HPDE6-E6E7 (cell line): ENCODE data around the gene MS4A14.
"Not testable (repeated sequence)": the region's sequence is repeated elsewhere in the genome, so short reads cannot be mapped to it uniquely, and the experiment has no call there.

Source experiments
- DNase-seq: peaks from one replicate; pipeline ENCODE4 v3.0.0; 2011; ENCODE audit warnings: missing footprints; ENCODE audit errors: extremely low spot score

The MS4A14 gene

GRCh38 chr11:60390419-60390818 is 5.8 kb upstream of the MS4A14 start:
- DNase-seq: no peak

GRCh38 chr11:60392361-60392760 is 3.9 kb upstream of the MS4A14 start:
- DNase-seq: no peak

DNA sequence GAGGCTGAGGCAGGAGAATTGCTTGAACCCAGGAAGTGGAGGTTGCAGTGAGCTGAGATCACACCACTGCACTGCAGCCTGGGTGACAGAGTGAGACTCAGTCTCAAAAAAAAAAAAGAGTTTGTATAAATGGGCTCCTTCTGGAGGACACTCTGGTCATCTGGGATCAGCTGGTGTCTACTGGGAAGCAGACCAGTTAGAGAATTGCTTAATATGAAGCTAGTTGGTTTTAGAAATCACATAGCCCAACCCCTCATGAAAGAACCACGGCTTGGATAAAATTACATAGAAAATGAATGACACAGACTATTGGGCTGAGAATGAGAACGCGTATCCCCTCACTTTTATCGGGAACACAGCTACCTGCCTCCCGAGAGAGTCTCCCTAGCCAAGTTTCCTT is 3.2 kb upstream of the MS4A14 start:
- DNase-seq: no peak

GRCh38 chr11:60394666-60395380 is 1.4 kb upstream of the MS4A14 start:
- no peak for DNase-seq

DNA sequence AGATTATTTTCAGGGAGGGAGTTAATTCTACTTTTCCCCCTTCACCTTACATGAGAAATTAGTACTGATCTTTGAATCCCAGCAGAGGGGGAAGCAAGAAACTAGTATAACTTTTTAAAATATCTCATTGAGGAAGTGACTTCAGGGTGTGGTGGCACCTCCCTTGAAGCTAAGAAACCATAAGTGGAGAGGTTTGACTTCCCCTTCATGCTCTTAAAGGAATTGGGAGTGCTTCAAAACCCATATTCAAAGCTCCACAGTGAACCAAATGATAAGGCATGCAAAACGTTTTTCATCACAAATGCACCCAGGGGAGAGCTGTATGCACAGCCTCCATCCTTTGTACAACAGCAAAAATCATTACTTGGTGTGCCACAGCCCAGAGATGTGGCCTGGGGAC is 540 bp downstream of the MS4A14 start:
- no peak for DNase-seq

- DNase-seq: no peak
Measured at GRCh38 chr11:60420015-60420414, 23.8 kb downstream of the MS4A14 start.

DNA sequence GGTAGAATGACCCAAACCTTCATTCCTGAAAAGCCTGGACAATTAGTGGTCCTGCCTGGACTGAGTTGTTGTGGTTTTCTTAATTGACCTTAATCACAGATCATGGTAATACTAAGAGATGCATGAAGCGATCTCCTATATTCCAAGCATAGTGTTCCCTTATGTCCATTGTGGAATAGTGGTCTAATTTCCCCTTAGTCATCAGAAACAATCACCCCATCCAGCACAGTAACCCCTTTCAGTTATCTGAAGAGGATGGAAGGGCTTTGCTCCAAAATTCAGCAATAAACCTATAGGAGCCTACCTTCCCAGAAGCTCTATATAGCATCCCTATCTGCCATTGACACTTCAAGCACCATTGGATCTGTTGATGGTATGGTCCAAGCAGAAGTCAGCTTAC is 26.4 kb downstream of the MS4A14 start:
- no peak for DNase-seq

DNA sequence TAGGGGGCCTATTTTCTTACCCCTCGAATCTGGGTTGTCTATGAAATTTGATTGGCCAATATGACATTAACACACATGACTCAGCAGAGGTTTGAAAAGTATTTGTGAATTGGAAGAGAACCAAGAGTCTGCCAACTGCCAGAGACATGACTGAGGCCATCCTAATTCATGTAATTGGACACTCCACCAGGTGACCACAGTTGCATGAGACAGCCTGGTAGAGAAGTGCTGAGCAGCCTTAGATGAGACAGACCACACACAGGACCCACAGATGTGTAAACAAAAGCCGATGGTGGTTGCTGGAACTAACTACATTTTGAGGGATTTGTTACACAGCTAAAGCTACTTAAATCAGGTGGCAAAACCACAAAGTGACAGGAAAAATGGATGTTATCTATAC is 32.3 kb downstream of the MS4A14 start:
- DNase-seq: no peak

- no peak for DNase-seq
Measured at GRCh38 chr11:60429272-60429671, 33.0 kb downstream of the MS4A14 start, which contains the start of gene MS4A5. Gene MS4A5 (plus strand): TSS chr11:60429572. CDS start chr11:60429675, 103 bp downstream.

GRCh38 chr11:60431251-60431650 is 35.0 kb downstream of the MS4A14 start:
- DNase-seq: no peak

DNA sequence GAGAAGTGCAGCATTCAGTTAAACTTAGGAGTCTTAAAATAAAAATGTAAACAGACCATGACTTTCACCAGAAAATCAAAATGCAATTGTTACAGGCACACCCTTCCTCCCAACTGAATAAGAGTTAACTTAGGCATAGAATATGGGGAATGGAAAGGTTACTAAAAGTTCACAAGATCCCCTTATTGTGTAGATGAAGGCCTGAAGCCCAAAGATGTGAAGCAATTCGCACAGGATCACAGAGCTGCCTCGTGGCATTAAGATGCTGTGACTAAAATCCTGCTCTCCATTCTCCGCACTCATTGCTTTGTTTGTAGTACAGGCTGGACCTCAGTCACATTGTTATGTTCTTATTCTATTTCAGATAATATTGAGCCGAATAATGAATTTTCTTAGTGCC is 37.1 kb downstream of the MS4A14 start:
- DNase-seq: no peak

DNA sequence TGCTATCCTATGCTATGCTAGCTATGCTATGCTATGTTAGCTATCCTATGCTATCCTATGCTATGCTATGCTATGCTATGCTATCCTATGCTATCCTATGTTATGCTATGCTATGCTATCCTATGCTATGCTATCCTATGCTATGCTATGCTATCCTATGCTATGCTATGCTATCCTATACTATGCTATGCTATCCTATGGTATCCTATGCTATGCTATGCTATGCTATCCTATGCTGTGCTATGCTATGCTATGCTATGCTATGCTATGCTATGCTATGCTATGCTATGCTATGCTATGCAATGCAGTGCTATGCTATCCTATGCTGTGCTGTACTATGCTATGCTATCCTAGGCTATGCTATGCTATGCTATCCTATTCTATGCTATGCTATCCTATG is 50.8 kb downstream of the MS4A14 start:
- DNase-seq: no peak

DNA sequence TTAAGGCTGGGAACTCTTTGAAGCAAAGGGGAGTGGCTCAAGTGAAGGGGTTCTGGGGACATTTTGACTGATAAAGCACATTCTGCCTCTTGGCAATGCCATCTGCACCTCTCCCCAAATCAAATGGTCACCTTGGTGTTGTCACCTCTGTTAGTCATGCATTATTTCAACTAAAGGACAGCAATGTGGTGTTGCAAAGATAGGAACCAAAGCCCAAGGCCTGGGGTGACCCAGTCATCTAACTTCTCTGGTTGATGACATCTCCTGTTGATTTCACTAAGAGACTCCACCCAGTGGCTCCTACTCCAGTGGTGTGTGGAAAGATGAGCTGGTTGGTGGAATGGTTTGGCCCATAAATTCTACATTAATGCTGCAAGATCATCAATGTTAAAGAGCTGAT is 51.6 kb downstream of the MS4A14 start:
- DNase-seq: no peak

- not testable (repeated sequence) for DNase-seq
Measured at GRCh38 chr11:60451185-60451584, 54.9 kb downstream of the MS4A14 start.

- no peak for DNase-seq
Measured at GRCh38 chr11:60454212-60454611, 58.0 kb downstream of the MS4A14 start.

- DNase-seq: no peak
Measured at GRCh38 chr11:60455531-60456042, 59.3 kb downstream of the MS4A14 start, which contains the start of gene MS4A1. Gene MS4A1 (plus strand): TSS chr11:60455847. CDS start chr11:60462375, 6,528 bp downstream.

- DNase-seq: no peak
Measured at GRCh38 chr11:60457576-60457975, 61.3 kb downstream of the MS4A14 start.

DNA sequence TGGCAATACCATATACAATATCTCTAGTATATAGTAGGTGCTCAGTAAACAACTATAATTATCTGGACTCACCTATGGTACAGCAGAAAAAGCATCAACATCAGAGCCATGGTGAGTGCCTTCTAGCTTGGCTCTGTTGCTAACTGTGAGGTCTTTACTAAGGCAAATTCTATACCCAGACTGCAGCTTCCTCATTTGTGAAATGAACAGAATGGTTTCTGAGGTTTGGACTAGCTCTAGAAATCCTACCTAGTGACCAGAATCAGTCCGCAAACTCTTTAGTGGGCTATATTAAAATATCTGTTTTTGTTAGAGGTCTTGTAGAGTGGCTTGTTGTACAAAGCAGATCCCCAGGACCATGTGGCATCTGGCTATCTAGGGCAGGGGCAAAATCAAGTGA is 63.1 kb downstream of the MS4A14 start:
- no peak for DNase-seq
